Activated naive CD4-positive, alpha-beta T cell treated with anti-CD3 and anti-CD28 coated beads, Interleukin-2, amount 50 U/mL, for 16 hours (primary cell): Measurements from ENCODE around the gene SEC14L6.

Source experiments
- DNase-seq: peaks from one replicate; pipeline ENCODE4 v3.0.0-alpha.2; 2020

Gene SEC14L6

GRCh38 chr22:30491381-30491780 lies 55.2 kb downstream of the SEC14L6 start:
- no peak for DNase-seq

GRCh38 chr22:30490399-30490798 lies 56.1 kb downstream of the SEC14L6 start:
- no peak for DNase-seq

- DNase-seq, result no peak
Measured at GRCh38 chr22:30488121-30488520, 58.4 kb downstream of the SEC14L6 start.

- DNase-seq, result no peak
Measured at GRCh38 chr22:30486661-30487115, 59.9 kb downstream of the SEC14L6 start.

- DNase-seq, result no peak
Measured at GRCh38 chr22:30486118-30486517, 60.4 kb downstream of the SEC14L6 start.

GRCh38 chr22:30485362-30485988 lies 61.1 kb downstream of the SEC14L6 start:
- DNase-seq, result peak; percentile 72

- DNase-seq, result no peak
Measured at GRCh38 chr22:30483169-30483568, 63.4 kb downstream of the SEC14L6 start.

- no peak for DNase-seq
Measured at GRCh38 chr22:30481711-30482110, 64.8 kb downstream of the SEC14L6 start.

GRCh38 chr22:30479981-30480380 lies 66.6 kb downstream of the SEC14L6 start:
- DNase-seq, result no peak

- no peak for DNase-seq
Measured at GRCh38 chr22:30474683-30475424, 71.7 kb downstream of the SEC14L6 start.

- no peak for DNase-seq
Measured at GRCh38 chr22:30474121-30474520, 72.4 kb downstream of the SEC14L6 start.

- DNase-seq, result no peak
Measured at GRCh38 chr22:30472994-30473720, 73.4 kb downstream of the SEC14L6 start.
